ENCODE measurements around the gene DYNLT2B.

The DYNLT2B gene

GRCh38 chr3:196332168-196332567 lies 14.1 kb upstream of the DYNLT2B start:
- no peak for TF ChIP-seq CTCF (IDR thresholded peaks at IDR 0.05; ENCODE audit: insufficient read depth, low read depth, low read length, missing control alignments)
- no peak for DNase-seq (ENCODE audit: low read depth)
- no peak overlapping the region for H3K4me3 ChIP-seq (ENCODE audit: low read length)

GRCh38 chr3:196327405-196327804 lies 9.4 kb upstream of the DYNLT2B start:
- DNase-seq (ENCODE audit: low read depth) = no peak
- H3K4me3 ChIP-seq (ENCODE audit: low read length) = no peak overlapping the region
- no peak for TF ChIP-seq CTCF (IDR thresholded peaks at IDR 0.05; ENCODE audit: insufficient read depth, low read depth, low read length, missing control alignments)

DNA sequence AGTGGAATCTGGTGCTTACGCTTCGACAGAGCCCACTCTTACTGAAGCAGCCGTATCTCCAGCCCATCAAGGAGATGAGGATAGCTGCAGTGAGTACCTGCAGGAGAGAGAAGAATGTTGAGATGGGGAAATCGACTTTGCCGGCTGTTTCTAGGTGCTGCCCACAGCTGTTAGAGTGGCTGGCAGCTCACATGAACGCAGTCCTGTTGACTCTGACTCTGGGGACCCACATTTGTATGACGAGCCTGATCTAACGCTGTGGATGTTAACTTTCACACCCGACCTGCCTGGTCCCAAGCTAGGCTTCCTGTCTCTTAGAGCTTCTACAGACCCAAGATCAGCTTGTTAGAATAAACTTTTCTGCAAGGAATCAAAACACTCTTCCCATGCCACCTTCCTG lies 8.9 kb upstream of the DYNLT2B start:
- no peak for TF ChIP-seq CTCF (IDR thresholded peaks at IDR 0.05; ENCODE audit: insufficient read depth, low read depth, low read length, missing control alignments)
- no peak overlapping the region for H3K4me3 ChIP-seq (ENCODE audit: low read length)
- DNase-seq (ENCODE audit: low read depth) = no peak

GRCh38 chr3:196323691-196324090 lies 5.7 kb upstream of the DYNLT2B start:
- DNase-seq (ENCODE audit: low read depth) = no peak
- TF ChIP-seq CTCF (IDR thresholded peaks at IDR 0.05; ENCODE audit: insufficient read depth, low read depth, low read length, missing control alignments) = no peak
- no peak overlapping the region for H3K4me3 ChIP-seq (ENCODE audit: low read length)

DNA sequence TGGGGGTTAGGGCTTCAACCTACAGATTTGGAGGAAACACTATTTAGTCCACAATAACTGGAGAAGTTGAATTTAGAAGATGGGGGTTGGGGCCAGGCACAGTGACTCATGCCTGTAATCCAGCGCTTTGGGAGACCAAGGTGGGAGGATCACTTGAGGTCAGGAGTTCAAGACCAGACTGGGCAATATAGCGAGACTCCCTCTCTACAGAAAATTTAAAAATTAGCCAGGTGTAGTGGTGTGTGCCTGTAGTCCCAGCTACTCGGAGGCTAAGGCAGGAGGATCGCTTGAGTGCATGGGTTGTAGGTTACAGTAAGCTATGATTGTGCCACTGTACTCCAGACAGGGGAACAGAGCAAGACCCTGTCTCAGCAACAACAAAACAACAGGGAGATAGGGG lies 5.0 kb upstream of the DYNLT2B start:
- no peak for DNase-seq (ENCODE audit: low read depth)
- no peak for TF ChIP-seq CTCF (IDR thresholded peaks at IDR 0.05; ENCODE audit: insufficient read depth, low read depth, low read length, missing control alignments)
- no peak overlapping the region for H3K4me3 ChIP-seq (ENCODE audit: low read length)

GRCh38 chr3:196321162-196321561 lies 3.1 kb upstream of the DYNLT2B start:
- no peak for DNase-seq (ENCODE audit: low read depth)
- no peak overlapping the region for H3K4me3 ChIP-seq (ENCODE audit: low read length)
- TF ChIP-seq CTCF (IDR thresholded peaks at IDR 0.05; ENCODE audit: insufficient read depth, low read depth, low read length, missing control alignments) = no peak

DNA sequence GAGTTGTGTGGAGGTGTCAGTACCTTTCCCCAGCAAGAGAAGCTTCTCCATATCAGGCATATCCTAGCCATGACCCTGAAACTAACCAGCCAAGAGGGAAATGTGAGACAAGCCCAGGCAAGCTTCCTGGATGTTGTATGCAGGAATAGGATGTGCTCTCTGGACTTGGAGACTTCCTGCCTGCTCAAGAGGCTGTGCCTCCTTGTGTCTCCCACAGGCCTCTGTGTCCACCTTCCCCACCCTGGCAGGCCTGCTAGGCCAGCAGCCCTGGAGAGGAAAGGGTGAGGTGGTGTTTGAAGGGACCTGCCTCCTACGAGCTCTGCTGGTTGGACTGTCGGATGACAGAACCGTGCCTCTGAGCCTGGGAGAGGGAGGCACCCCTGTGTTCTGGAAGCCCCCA lies 2.1 kb upstream of the DYNLT2B start:
- H3K4me3 ChIP-seq (ENCODE audit: low read length) = no peak overlapping the region
- no peak for TF ChIP-seq CTCF (IDR thresholded peaks at IDR 0.05; ENCODE audit: insufficient read depth, low read depth, low read length, missing control alignments)
- DNase-seq (ENCODE audit: low read depth) = peak; percentile 91

- peak; percentile 31 for DNase-seq (ENCODE audit: low read depth)
- peak overlapping the region; percentile 82 for H3K4me3 ChIP-seq (ENCODE audit: low read length)
These were observed 997 bp downstream of the DYNLT2B start for GRCh38 chr3:196316799-196317686.

All from epithelial cell of esophagus (primary cell).